SK-N-SH (cell line): ENCODE data around the gene ANKRD11. TPM values are rescaled to one million over a fixed set of nuclear protein-coding genes. Genes with fewer than 3 reads are reported as not detected.
A peak's percentile ranks its signal among the peaks of the same experiment; 100 is the strongest.
"Not testable (repeated sequence)": the region's sequence is repeated elsewhere in the genome, so short reads cannot be mapped to it uniquely, and the experiment has no call there.

Experiments used
- CTCF ChIA-PET: fragments of 300-600, 350-600 bp; formaldehyde crosslinking; extraction: SDS; loops from one replicate; lab custom pipeline; 2021; lab: Yijun Ruan, JAX
- POLR2A ChIA-PET: fragments of 350-600 bp; sonication (Branson Sonifier 250); formaldehyde crosslinking; extraction: SDS; loops from one replicate; lab custom pipeline; 2020; ENCODE audit warnings: antibody characterized with exemption, inconsistent platforms; lab: Yijun Ruan, JAX
- DNase-seq: peaks from one replicate; pipeline ENCODE4 v3.0.0; 2012
- H2AFZ ChIP-seq: fragments of 200-600 bp; sonication (generic); 2 replicates; pipeline ENCODE4 v1.8.1; 2016; ENCODE audit warnings: antibody characterized with exemption, mild to moderate bottlenecking, low read depth
- H3F3A ChIP-seq: fragments of 200-600 bp; sonication (generic); replicated peaks from 2 replicates; pipeline ENCODE3; 2016; ENCODE audit warnings: antibody characterized with exemption, mild to moderate bottlenecking; ENCODE audit not compliant: insufficient read depth
- H3K27ac ChIP-seq, 2 experiments: fragments of 200-500 bp in 1 of 2; fragments of 200-600 bp in 1 of 2; sonication (Bioruptor generic) in 1 of 2; sonication (generic), shearing (Covaris generic) in 1 of 2; 2 replicates each; pipeline versions ENCODE4 v1.5.1 to v1.6.1; 2014 to 2016; ENCODE audit warnings: low read depth in 2 of 2, inconsistent platforms in 1 of 2, low read length in 1 of 2, mild to moderate bottlenecking in 1 of 2, mixed read lengths in 1 of 2
- H3K27me3 ChIP-seq: fragments of 200-600 bp; sonication (generic), shearing (Covaris generic); 2 replicates; pipeline ENCODE4 v1.6.1; 2016; ENCODE audit warnings: mixed run types; ENCODE audit not compliant: insufficient read depth
- H3K36me3 ChIP-seq, 2 experiments: fragments of 200-500 bp in 1 of 2; fragments of 200-600 bp in 1 of 2; sonication (Bioruptor generic) in 1 of 2; sonication (generic) in 1 of 2; replicated peaks in 1 of 2; 2 replicates each; pipeline versions ENCODE3 to v1.5.1; 2014 to 2016; ENCODE audit warnings: low read length in 1 of 2, mild to moderate bottlenecking in 1 of 2; ENCODE audit not compliant: insufficient read depth in 2 of 2, control insufficient read depth in 1 of 2
- H3K4me1 ChIP-seq, 2 experiments: fragments of 200-500 bp in 1 of 2; fragments of 200-600 bp in 1 of 2; sonication (Bioruptor generic) in 1 of 2; sonication (generic), shearing (Covaris generic) in 1 of 2; 2 replicates each; pipeline versions ENCODE4 v1.5.1 to v1.6.1; 2014 to 2016; ENCODE audit warnings: low read depth in 1 of 2, low read length in 1 of 2, mixed run types in 1 of 2; ENCODE audit not compliant: insufficient read depth in 2 of 2, control insufficient read depth in 1 of 2
- H3K4me2 ChIP-seq: fragments of 200-600 bp; sonication (generic), shearing (Covaris generic); 2 replicates; pipeline ENCODE4 v1.6.1; 2017; ENCODE audit warnings: mixed run types
- H3K4me3 ChIP-seq, 2 experiments: fragments of 200-500 bp in 1 of 2; fragments of 200-600 bp in 1 of 2; sonication (Bioruptor generic) in 1 of 2; sonication (generic), shearing (Covaris generic) in 1 of 2; 2 replicates each; pipeline versions ENCODE4 v1.5.1 to v1.8.1; 2014 to 2016; ENCODE audit warnings: low read depth in 2 of 2, inconsistent platforms in 1 of 2, low read length in 1 of 2, mild to moderate bottlenecking in 1 of 2, mixed read lengths in 1 of 2, moderate library complexity in 1 of 2
- H3K79me2 ChIP-seq: fragments of 200-600 bp; sonication (generic); 2 replicates; pipeline ENCODE4 v1.8.1; 2017; ENCODE audit warnings: mild to moderate bottlenecking; ENCODE audit not compliant: insufficient read depth
- H3K9ac ChIP-seq: fragments of 200-600 bp; sonication (generic); 2 replicates; pipeline ENCODE4 v1.6.1; 2017; ENCODE audit warnings: mixed run types
- H3K9me2 ChIP-seq: fragments of 200-600 bp; sonication (generic); 2 replicates; pipeline ENCODE4 v1.6.1; 2017; ENCODE audit warnings: mixed run types
- H3K9me3 ChIP-seq: fragments of 200-600 bp; sonication (generic); 2 replicates; pipeline ENCODE4 v1.6.1; 2017; ENCODE audit warnings: mixed run types, mild to moderate bottlenecking, moderate library complexity
- H4K20me1 ChIP-seq: fragments of 200-600 bp; sonication (generic); 2 replicates; pipeline ENCODE4 v1.6.1; 2017; ENCODE audit warnings: mild to moderate bottlenecking, mixed run types; ENCODE audit not compliant: insufficient read depth
- MXI1 ChIP-seq: IDR thresholded peaks from 2 replicates; pipeline ENCODE4 v1.6.1; 2012; ENCODE audit warnings: mild to moderate bottlenecking, low read depth, low read length, improper control_type of control experiment
- NFIC ChIP-seq: IDR thresholded peaks from 2 replicates; pipeline ENCODE4 v1.4.0; 2012; ENCODE audit warnings: borderline replicate concordance
- RAD21 ChIP-seq: IDR thresholded peaks from 2 replicates; pipeline ENCODE4 v1.6.1; 2012; ENCODE audit warnings: mild to moderate bottlenecking, low read length
- RCOR1 ChIP-seq: fragments of 150-350 bp; IDR thresholded peaks from 2 replicates; pipeline ENCODE4 v1.6.1; 2017; ENCODE audit warnings: antibody characterized with exemption, low read length
- SMC3 ChIP-seq: IDR thresholded peaks from 2 replicates; pipeline ENCODE4 v1.6.1; 2012; ENCODE audit warnings: low read depth, low read length, improper control_type of control experiment
- WGBS: methylation state at CpG from one replicate; pipeline ENCODE4 v1.1.6; 2017; ENCODE audit warnings: low lambda C conversion rate; 5-methylcytosine and 5-hydroxymethylcytosine counted together
- polyA plus RNA-seq, 3 experiments: library from polyadenylated mRNA; depleted of rRNA; stranded (reverse); fragments of >200 nt; gene quantifications; 2 replicates each; pipeline ENCODE4 v1.2.3, GENCODE V29; 2012
- TF ChIP-seq, protein P1 (sequence below): fragments of 200-600 bp; sonication (generic); IDR thresholded peaks from 2 replicates; pipeline ENCODE4 v1.6.1; 2017; ENCODE audit warnings: antibody characterized with exemption, mild to moderate bottlenecking, moderate library complexity

ANKRD11 gene
- polyA plus RNA-seq, 1 of the 3 experiments (the other 2 are of a cell fraction), result 50.2 TPM

DNA sequence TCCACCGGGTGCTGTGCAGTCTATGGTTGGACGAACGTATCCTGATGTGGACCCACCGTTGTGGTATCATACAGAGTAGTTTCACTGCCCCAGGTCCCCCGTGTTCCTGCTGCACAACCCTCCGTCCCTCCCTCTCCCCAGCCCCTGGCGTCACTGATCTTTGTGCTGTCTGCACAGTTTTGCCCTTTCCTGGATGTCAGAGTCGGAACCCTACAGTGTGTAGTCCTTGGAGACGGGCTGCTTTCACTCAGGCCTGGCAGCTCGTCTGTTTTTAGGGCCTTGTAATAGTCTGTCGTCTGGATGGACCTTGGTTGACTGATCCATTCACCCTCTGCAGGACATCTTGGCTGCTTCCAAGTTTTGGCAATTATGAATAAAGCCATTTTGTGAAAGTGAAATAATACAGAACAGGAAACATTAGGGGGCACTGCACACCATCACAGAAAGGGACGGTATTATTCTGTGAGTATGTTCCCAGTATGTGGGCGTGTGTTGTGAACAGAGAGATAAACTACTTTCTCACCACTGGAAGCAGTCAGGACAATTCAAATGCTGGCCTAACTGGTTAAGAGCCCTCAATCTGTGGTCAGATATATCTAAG lies 156.9 kb downstream of the ANKRD11 start:
- H4K20me1 ChIP-seq, result peaks cover 89% of the 10 kb centered on the region
- WGBS, result 41% methylated on average over 6 of the region's 13 CpGs
- POLR2A ChIA-PET, result not testable (repeated sequence)

DNA sequence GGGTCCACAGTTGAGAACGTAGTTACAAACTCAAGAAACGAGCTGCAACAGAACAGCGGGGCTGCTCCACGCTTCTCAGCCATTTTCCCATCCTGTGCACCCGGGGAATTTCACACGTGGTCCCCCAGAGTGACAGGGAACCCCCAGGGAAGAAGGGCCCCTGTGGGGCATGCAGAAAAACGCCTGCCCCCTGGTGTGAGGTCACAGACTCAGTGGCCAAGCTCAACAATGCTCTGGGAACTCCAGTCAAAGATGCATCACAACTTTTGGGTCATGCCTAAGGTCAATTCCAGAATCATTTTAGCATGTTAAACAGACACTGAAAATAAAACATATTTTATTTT lies 157.5 kb downstream of the ANKRD11 start:
- no peak overlapping the region for H2AFZ ChIP-seq
- H3K9me2 ChIP-seq, result no peaks in the 10 kb centered on the region
- H3K9me3 ChIP-seq, result no peaks in the 10 kb centered on the region
- peaks cover 31 to 37% of the 10 kb centered on the region in 2 experiments; a peak in 3 of 4 replicates for H3K4me1 ChIP-seq
- peaks cover 93% of the 10 kb centered on the region for H3K79me2 ChIP-seq
- H4K20me1 ChIP-seq, result peaks cover 82% of the 10 kb centered on the region
- no peaks in the 10 kb centered on the region for H3K27me3 ChIP-seq
- no peaks in the 10 kb centered on the region for H3K36me3 ChIP-seq
- ChIA-PET CTCF (interaction anchor here (0.6 to 2.8 kb wide), 7 partner anchors 10 to 220 kb away, joined by 3 to 11 read pairs (median 3); partner anchors contain the start of gene SPG7), POLR2A (no interaction called here)
- no peak for DNase-seq
- H3K4me3 ChIP-seq, result no peak overlapping the region
- H3K4me2 ChIP-seq, result no peak overlapping the region
- WGBS, result 90% methylated on average over 6 of the region's 7 CpGs
- H3K9ac ChIP-seq, result no peak overlapping the region
- peaks cover 12% of the 10 kb centered on the region for H3F3A ChIP-seq
- no peak overlapping the region for H3K27ac ChIP-seq
- TF ChIP-seq, protein P1, sequence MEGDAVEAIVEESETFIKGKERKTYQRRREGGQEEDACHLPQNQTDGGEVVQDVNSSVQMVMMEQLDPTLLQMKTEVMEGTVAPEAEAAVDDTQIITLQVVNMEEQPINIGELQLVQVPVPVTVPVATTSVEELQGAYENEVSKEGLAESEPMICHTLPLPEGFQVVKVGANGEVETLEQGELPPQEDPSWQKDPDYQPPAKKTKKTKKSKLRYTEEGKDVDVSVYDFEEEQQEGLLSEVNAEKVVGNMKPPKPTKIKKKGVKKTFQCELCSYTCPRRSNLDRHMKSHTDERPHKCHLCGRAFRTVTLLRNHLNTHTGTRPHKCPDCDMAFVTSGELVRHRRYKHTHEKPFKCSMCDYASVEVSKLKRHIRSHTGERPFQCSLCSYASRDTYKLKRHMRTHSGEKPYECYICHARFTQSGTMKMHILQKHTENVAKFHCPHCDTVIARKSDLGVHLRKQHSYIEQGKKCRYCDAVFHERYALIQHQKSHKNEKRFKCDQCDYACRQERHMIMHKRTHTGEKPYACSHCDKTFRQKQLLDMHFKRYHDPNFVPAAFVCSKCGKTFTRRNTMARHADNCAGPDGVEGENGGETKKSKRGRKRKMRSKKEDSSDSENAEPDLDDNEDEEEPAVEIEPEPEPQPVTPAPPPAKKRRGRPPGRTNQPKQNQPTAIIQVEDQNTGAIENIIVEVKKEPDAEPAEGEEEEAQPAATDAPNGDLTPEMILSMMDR, result no peak
- no peak for TF ChIP-seq NFIC

More for the DNA sequence above, 156.9 kb downstream of the ANKRD11 start:
- DNase-seq, result peak; percentile 84
- not testable (repeated sequence) for H2AFZ ChIP-seq, H3K27me3 ChIP-seq, H3K36me3 ChIP-seq, H3K9me2 ChIP-seq, H3K9ac ChIP-seq, H3K4me3 ChIP-seq, H3K9me3 ChIP-seq
- Histone ChIP-seq H3K4me2 (peak overlapping the region; percentile 13; the same call in 1 of the 2 replicates), H3K27ac (peak overlapping the region in 1 of 2 experiments; percentile 66; a peak in 2 of 4 replicates), H3F3A (peaks cover 12% of the 10 kb centered on the region), H3K79me2 (peaks cover 95% of the 10 kb centered on the region), H3K4me1 (peaks cover 28 to 37% of the 10 kb centered on the region in 2 experiments; a peak in 3 of 4 replicates)
- TF ChIP-seq MXI1 (peak; percentile 36; the same call in 1 of the 2 replicates), SMC3 (peak; percentile 69), RAD21 (peak; percentile 89), RCOR1 (peak; percentile 30; the same call in 1 of the 2 replicates)
- TF ChIP-seq, protein P1, result peak; percentile 72
- CTCF ChIA-PET, result interaction anchor here (0.6 to 2.8 kb wide), 7 partner anchors 9 to 219 kb away, joined by 3 to 11 read pairs (median 3); partner anchors contain the start of gene SPG7
